Measurements from ENCODE around the gene ZC3HAV1L.

- TF ChIP-seq, protein P1, sequence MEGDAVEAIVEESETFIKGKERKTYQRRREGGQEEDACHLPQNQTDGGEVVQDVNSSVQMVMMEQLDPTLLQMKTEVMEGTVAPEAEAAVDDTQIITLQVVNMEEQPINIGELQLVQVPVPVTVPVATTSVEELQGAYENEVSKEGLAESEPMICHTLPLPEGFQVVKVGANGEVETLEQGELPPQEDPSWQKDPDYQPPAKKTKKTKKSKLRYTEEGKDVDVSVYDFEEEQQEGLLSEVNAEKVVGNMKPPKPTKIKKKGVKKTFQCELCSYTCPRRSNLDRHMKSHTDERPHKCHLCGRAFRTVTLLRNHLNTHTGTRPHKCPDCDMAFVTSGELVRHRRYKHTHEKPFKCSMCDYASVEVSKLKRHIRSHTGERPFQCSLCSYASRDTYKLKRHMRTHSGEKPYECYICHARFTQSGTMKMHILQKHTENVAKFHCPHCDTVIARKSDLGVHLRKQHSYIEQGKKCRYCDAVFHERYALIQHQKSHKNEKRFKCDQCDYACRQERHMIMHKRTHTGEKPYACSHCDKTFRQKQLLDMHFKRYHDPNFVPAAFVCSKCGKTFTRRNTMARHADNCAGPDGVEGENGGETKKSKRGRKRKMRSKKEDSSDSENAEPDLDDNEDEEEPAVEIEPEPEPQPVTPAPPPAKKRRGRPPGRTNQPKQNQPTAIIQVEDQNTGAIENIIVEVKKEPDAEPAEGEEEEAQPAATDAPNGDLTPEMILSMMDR (IDR thresholded peaks at IDR 0.05): no peak
- no peak for TF ChIP-seq POLR2A (IDR thresholded peaks at IDR 0.05)
Observed at GRCh38 chr7:139034336-139034735, 1.5 kb downstream of the ZC3HAV1L start.

All from body of pancreas (tissue), 4 donors.